HG03025 (cell line): ENCODE measurements around the gene ISCU.
"Not testable (repeated sequence)": the region's sequence is repeated elsewhere in the genome, so short reads cannot be mapped to it uniquely, and the experiment has no call there.

ENCODE experiments used
- ATAC-seq: cut with Tn5 transposase; IDR thresholded peaks from one replicate; pipeline ENCODE4 v1.9.1; 2021; ENCODE audit warnings: mild to moderate bottlenecking, moderate library complexity; ENCODE audit not compliant: unreplicated experiment, low FRiP score

ISCU gene

DNA sequence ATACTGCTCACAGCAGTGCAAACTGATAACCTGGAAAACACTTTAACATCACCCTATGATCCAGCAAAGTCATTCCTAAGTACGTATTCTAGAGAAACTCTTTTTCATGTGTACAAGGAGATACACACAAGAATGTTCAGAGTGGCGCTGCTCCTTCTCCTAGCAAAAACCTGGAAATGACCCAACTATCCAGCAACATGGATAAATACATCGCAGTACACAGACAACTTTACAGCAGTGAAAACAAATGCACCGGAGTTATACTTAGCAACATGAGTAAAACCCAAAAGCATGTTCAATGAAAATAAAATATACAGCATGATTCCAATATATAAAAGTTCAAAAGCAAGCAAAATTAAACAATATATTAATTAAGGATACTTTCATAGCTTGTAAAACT lies 20.1 kb upstream of the ISCU start:
- no peak for ATAC-seq

DNA sequence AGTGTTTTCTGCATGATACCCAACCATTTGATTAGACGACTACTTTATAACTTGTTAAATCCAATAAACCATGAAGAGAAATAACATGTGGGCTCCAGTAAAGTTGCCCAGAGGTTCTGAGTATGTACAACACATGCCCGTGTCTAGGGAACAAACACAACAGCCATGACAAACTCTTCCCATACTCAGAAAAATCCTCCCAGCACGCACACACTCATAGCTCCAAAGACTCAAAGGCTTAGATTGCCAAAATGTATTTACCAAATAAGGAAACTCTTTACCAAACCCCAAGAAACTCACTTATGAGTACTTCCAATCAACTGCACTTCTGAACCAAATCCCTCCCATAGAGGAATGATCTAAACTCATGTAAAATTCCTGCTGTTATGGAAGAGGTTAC lies 18.7 kb upstream of the ISCU start:
- no peak for ATAC-seq

DNA sequence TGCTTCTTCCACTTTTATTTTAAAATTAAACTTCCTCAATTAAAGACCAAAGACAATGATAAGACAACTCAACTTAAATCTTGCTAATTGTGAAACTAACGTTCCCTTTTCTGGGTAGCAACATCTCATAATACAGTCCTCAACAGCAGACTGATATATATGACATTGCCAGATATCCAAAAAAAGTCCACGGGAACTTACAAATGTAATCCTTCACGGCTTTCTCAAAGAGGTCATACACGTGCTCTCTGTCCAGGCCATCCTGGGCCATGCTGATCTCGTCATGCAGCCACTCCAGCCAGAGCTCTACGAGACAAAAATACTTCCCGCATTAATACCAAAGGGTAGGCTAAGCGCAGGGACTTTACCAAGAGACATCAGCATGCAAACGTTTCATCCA lies 14.7 kb upstream of the ISCU start:
- ATAC-seq = no peak

DNA sequence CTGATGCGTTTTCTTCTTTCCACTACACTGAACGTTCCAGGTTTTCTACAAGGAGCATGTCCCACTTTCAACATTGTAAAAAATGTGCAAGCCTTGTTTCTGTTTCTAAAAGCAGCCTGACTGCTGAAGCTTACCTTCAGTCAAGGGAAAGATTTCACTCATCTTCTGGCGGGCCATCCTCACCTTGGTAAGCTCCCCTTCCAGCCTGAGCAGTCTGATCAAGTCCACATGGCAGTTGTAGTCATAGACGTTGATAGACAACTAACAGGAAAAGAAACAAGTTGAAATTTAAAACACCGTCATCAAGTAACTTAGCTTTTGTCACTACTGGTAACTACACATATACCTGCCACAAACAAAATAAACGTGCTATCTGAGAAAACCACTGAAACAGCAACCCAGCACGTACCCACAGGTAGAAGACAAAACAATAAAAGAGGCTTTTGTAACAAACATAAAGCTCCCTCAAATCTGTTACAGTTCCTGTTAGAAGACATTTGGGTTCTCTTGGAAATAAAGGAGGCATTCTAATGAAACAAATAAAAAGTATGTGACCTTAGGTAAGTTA lies 13.4 kb upstream of the ISCU start:
- no peak for ATAC-seq

DNA sequence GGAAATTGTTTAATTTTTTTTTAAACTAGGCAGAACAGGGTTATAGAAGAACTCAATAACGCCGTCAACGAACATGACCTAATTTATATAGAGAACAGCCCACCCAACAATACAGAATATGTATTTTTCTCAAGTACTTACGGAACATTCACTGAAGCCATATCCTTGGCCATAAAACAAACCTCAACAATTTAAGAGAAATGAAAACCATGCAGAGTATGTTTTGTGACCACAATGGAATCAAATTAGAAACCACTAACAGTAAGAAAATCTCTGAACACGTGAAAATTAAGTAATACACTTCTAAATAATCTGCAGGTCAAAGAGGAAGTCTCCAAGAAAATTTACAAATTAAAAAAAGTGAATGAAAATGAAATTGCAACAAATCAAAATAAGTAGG lies 10.9 kb upstream of the ISCU start:
- ATAC-seq = no peak

DNA sequence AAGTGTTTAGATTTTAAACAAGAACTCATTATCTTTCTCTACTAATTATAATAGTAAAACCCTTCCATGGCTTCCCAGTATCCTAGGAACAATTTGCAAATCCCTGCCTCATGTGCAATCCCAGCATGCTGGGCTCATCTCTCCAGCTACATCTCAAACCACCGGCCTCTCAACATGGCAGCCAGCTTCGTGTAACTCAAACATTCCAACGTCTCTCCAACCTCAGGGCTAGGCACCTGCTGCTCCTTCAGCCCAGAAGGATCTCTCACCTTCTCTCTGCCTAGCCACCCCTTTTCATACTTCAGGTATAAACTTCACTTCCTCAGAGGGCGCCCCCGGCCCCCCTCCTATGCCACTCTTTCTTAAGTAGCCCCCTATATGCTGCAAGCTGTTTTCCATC lies 8.6 kb upstream of the ISCU start:
- no peak for ATAC-seq

DNA sequence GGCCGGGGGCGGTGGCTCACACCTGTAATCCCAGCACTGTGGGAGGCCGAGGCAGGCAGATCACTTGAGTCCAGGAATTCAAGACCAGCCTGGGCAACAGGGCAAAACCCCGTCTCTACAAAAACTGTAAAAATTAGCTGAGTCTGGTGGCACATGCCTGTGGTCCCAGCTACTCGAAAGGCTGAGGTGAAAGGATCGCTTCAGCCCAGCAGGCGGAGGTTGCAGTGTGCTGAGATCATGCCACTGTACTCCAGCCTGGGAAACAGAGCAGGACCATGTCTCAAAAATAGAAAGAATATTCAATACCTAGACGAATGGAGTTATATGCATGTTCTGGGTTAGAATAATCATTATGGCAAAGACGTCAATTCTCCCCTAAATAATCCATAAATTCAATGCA lies 7.0 kb upstream of the ISCU start:
- ATAC-seq = not testable (repeated sequence)

DNA sequence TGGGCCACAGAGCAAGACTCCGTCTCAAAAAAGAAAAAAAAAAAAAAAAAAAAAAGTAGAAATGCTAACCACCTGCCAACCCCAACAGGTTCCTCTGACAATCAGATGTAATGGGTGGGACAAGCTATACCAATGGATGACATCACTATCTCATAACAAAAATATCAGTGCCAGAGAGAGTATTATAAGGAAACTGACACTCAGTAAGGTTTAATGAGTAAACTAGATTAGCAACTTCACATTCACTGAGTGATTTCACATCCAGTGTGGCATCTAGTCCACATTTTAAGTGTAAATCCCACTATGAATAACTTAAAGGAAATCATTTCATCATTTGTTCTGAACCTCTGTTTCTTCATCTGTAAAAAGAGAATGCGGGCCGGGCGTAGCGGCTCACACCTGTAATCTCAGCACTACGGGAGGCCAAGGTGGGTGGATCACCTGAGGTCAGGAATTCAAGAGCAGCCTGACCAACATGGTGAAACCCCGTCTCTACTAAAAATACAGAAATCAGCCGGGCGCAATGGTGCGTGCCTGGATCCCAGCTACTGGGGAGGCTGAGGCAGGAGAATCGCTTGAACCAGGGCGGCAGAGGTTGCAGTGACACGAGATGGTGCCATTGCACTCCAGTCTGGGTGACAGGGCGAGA lies 3.3 kb upstream of the ISCU start:
- ATAC-seq = no peak

DNA sequence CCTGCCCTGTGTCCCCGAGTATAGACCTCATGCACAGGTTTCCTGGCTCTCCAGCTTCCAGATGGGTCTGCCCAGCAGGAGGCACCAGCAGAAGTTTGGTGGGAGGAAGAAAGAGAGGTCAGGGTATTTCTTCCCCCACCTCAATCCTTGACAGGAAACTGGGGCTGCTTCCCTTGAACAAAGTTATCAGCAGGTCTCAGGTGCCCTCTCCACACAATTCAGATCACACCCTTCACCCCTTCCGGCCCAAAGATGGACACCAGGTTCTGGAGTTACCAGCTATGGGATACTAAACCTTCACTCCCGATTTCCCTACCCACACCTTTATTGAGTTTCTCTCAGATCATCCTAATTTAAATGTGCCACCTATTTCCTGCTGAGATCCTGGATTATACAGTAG lies 2.6 kb upstream of the ISCU start:
- no peak for ATAC-seq

DNA sequence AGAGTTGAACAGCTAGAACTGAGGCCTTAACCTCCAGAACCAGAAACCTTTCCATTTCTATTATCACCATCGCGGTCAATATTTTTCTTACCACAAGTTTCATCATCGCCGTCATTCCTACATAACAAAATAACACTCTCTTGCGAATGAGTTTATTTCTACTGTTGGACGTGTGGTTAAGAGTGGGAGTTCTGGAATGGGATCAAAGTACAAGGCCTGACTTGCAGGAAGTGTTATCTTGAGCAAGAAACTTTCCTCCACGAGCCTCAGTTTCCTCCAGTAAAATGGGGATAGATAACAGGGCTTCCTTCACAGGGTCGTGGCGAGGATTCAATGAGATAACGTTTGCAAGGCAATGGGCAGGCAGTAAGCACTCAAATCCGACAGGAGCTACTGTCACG lies 2.1 kb upstream of the ISCU start:
- no peak for ATAC-seq

DNA sequence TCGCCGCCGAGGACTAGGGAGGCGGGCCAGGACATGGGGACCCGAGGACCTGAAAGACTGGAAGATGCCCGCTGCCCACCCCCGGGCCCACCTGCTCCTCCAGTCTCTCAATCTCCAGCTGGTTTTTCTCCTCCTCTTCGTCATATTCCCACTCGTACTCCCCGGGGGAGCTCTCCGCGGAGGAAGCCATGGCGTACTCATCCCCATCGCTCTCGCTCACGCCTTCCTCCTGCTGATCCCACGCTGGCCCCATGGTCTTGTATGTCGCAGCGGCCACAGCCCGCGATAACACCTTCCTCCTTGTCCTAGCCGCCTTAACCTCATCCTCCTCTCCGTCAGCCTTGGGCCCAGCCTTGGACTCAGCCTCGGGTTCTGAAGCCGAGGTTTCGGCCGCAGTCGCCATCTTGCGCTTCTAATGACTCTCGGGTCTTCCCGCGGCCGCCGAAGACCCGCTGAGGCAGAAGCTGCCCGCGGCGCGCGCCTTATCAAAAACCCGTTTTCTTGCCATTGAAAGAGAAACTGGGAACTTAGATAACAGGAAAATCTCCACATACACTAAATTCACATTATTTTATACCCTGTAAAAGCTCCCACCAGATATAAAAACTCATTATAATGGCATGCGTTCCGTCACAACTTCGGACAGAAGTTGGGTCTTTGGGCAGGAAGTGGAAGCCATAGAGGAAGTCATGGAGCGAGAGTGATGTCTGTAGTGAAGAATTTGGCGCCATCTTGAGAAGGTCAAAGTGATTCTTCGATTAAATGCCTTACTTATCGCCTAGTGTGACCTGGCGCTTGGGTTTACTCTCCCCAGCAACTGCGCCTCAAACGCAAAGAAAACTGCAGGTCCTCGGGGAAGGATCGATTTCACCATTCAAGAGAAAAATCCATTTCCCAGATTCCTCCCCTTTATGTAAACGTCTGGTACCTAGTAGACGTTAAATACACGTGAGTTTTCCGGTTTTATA lies 1.4 kb upstream of the ISCU start, which contains the start of gene SART3:
TSS of gene SART3 (minus strand) at position 422 of the 968 bp plus-strand sequence. CDS start at position 403, 19 bp downstream.
- peak; percentile 37 for ATAC-seq

DNA sequence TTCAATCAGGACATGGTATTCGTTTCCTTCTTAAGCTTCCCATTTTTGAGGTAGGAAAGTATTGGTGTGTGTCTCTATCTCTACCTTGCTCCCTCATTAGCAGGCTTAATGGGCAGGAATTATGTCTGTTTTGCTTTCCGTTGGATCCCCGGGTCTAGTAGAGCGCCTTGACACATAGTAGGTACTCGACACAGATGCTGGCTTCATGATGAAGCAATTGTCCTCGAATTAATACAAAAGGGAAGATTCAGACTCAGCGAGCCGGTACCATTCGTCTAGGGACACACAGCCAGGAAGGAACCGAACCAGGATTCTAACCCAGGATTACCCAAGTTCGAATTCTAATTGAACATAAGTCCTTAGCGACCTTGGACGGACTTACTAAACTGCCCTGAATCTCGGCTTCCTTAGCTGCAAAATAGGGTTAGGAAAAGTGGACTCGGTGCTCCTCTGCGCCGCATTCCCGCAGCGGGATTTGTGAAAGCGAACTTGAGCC lies 496 bp upstream of the ISCU start:
- ATAC-seq = no peak

DNA sequence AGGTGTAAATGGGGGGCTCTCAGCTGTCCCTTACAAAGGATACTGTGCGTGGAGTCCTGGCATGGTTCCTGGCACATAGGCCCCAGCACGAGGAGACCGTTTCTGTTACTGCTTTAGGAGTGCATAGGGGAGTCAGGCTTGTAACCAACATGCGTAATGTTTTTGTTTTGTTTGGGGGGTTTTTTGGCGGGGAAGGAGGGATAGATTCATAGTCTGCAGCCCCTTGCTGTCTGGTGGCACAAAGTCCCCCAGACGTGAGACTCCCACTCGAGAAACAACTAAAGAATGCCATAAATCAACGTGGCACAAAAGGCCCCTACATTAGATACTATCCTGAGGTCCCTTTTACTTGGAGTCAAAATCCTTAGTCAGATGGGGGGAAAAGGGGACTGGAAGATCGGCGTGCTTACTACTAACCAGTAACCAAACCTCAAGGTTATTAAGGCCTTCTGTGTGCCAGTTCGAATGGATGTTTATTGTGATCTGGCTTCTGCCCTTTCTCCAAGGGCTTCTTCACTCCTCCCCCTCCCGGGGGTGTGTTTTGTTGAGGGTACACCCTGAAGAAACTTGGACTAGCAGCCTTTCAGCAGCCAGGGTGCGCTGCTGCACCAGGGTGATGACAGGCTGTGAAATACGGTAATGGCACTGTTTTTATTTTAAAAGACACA lies 874 bp downstream of the ISCU start:
- no peak for ATAC-seq

DNA sequence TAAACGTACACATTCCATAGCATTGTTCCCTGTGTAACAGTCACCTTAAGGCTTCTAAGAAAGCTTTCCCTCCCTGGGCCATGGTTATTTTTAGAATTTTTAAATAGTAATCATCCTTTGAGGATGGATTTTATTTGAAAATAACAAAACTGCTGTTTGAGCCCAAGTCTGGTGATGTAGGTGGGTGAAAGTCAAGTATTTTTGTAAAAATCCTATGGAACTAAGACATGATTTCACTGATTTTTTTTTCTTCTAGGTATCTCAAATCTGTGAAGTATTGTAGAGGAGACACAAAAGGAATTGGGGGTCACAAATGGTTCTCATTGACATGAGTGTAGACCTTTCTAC lies 1.4 kb downstream of the ISCU start:
- no peak for ATAC-seq

DNA sequence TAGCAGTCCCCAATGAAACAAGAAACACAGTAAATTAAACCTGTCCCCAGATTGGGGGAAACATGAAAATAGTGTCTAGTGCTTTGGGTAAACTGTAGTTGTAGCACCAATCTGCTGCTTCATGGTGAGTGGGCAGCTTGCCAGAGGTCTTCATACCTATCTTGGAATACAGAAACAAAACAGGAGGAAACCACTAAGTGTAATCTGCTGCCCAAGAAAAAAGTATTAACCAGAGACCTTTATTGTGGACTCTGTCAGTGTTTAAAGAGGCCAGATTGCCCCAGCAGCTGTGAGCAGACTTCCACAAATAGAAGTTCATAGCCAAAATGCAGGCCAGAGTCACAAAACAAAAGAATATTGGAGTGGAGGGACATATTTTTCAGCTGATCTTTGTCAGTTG lies 2.3 kb downstream of the ISCU start:
- ATAC-seq = no peak

DNA sequence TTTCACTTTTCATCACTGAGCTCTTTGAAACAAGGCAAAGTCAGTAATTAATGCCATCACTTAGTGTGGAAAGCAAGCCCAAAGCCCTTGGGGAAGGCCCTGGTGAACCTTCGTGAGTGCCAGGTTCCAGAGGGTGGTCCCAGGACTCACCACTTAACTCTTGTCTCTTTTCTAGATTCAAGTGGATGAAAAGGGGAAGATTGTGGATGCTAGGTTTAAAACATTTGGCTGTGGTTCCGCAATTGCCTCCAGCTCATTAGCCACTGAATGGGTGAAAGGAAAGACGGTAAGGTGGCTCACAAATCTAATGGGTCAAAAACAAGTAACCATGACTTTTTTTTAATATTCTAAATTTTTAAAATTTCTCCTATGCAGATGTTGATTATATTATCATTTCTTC lies 2.8 kb downstream of the ISCU start:
- ATAC-seq = no peak

DNA sequence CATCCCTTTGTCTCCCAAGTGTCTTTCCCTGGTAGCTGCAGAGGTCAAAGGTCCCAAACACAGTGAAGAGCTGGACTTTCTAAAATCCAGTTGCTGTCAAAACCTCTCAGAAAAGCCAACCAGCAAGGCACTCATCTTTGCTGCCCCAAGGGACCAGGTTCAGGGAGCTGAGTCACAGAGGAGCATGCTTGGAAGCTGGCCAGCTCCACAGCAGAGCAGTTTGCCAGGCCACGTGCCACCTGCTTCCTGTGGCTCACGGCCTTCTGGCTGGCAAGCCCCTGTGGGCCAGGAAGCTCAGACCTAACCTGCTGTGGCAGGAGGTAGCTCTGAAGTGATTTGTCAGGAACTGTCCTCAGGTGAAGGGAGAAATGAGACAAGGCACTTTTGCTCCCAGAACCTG lies 3.6 kb downstream of the ISCU start:
- ATAC-seq = no peak

DNA sequence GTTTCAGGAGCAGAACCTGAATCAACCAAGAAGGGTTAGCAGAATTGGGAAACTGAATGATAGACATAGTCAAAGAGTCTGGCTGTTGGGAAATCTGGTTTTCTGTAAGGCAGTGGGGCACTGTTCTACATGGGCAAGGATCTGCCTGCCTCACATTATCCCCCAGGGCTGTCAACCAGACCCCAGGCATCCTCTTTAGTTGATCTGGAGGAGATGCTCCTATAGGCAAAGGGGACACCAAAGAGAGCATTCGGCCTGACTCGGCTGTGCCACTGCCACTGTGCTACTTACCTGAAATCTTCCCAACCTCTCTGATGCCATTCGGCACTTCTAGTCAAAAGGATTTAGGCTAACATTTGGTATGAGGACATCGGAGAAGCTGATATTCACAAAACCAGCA lies 4.1 kb downstream of the ISCU start:
- ATAC-seq = no peak

DNA sequence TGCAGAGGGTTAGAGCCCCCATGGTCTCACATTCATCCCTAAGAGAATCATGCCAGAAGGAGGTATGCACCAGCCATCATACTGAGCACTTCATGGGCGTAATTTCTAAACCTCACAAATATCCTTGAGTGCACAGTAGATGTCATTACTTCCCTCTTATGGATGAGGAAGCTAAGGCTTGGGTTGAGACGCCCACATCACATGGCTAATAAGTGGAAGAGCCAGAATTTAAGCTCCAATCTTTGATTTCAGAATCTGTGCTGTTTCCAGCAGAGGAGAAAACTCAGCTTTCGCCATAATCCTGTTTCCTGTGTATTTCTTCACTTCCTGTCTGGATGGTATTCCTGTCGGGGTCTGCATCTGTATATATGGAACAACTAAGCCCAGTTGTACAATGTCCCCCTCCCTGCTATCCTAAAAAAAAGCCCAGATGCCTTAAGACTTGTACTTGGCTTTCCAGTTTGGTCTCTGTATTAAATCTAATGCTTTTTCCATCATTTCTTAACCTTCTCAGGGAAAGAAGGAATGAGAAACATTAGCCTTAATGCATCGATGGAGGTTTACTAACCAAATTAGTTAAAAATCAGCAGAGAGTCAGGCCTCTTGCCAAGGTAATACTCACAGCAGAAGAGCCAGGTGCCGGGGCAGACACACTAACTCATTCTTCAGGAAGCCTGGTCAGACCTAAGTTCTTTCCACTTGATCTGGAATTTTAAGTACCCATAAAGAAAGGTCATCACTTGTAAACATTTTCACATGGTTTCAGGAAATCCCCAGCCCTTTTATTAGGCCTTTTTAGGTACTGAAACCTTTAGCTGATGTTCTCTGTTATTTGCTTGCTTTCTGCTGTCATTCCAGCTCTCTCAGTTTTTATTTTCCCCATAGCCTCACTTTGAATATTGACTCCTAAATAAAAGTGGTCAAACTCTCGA lies 5.3 kb downstream of the ISCU start:
- no peak for ATAC-seq
